COLO829 (cell line): ENCODE measurements around the gene PRR13.
A peak's percentile ranks its signal among the peaks of the same experiment; 100 is the strongest.
"Not testable (repeated sequence)": the region's sequence is repeated elsewhere in the genome, so short reads cannot be mapped to it uniquely, and the experiment has no call there.

Experiments
- DNase-seq: peaks from one replicate; pipeline ENCODE4 v3.0.0; 2012; ENCODE audit warnings: low spot score

PRR13 gene

DNA sequence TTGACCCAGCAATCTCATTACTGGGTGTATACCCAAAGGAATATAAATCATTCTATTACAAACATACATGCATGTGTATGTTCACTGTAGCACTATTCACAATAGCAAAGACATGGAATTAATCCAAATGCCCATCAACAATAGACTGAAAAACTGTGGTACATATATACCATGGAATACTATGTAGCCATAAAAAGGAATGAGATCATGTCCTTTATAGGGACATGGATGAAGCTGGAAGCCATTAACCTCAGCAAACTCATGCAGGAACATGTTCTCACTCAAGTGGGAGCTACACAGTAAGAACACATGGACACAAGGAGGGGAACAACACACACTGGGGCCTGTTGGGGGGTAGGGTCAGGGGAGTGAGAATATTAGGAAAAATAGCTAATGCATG is 2.0 kb upstream of the PRR13 start:
- DNase-seq: not testable (repeated sequence)

DNA sequence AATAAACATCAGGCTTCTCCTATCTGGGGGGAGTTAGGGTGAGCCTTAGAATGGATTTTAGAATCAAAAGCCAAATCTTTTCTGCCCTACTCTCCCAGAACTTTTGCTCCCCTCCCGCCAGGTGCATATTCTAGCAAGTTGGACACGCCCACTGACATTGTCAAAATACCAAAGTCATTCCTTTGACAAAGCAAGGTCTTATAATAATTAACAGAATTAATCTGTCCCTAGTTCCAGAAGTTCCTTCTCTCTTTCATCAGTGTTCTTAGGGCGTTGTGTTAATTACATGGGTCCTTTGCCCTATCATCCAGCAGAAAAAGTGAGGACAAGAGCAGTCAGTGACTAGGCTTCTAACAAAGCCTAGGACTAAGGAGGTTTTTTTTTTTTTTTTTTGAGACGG is 2.4 kb downstream of the PRR13 start:
- DNase-seq: no peak

DNA sequence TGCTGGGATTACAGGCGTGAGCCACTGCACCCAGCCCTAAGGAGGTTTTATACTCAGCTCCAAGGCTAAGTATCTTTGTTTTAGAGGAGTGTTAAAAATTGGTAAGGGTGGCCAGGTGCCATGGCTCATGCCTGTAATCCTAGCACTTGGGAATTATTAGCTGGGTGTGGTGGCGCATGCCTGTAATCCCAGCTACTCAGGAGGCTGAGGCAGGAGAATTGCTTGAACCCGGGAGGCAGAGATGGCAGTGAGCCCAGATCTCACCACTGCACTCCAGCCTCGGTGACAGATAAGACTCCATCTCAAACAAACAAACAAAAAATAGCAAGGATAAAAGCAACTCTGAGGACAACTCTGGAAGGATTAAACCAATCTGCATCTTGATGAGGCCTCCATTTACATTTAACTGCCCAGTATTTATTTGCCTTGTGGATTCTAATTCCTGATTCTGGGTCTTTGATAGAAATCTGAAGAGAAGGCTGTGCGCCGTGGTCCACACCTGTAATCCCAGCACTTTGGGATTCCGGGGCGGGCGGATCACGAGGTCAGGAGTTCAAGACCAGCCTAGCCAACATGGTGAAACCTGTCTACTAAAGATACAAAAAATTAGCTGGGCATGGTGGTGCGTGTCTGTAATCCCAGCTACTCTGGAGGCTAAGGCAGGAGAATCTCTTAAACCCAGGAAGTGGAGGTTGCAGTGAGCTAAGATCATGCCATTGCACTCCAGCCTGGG is 3.2 kb downstream of the PRR13 start:
- DNase-seq: not testable (repeated sequence)

DNA sequence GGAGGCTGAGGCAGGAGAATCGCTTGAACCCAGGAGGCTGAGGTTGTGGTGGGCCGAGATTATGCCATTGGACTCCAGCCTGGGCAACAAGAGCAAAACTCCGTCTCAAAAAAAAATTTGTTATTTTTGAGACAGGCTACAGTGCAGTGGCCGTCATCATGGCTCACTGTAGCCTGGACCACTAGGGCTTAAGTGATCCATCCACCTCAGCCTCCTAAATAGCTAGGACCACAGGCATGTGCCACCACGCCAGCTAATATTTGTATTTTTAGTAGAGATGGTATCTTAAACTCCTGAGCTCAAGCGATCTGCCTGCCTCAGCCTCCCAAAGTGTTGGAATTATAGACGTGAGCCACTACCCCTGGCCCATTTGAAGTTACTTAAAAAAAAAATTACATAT is 9.4 kb downstream of the PRR13 start:
- no peak for DNase-seq

DNA sequence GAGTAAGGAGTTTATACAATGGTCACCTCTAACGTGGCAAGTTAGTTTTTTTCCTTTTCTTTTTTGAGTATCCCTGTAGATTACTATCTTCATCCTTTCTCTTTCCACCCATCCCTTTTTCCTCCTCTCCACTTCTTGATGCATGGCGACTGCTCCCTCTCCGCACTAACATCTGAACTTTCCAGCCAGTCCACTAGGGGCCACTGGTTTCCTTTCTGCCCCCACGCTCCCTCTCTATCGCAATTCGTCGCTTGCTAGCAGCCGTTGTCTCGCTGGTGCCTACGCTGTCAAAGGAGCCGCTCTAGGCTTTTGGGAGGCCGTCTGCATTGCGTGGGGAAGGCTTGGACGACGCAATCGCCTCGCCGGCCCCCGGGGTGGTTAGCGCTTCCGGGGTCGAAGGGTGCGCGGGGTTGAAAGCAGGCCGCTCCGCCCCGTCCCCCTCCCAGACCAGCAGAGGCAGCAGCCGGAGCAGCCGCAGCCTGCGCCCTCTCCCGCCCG is 10.2 kb downstream of the PRR13 start, which contains the start of gene PCBP2:
PCBP2 (plus strand) TSS at position 442 of the 498 bp plus-strand sequence. CDS start 2,699 bp downstream, outside the sequence.
- peak; percentile 97 for DNase-seq

DNA sequence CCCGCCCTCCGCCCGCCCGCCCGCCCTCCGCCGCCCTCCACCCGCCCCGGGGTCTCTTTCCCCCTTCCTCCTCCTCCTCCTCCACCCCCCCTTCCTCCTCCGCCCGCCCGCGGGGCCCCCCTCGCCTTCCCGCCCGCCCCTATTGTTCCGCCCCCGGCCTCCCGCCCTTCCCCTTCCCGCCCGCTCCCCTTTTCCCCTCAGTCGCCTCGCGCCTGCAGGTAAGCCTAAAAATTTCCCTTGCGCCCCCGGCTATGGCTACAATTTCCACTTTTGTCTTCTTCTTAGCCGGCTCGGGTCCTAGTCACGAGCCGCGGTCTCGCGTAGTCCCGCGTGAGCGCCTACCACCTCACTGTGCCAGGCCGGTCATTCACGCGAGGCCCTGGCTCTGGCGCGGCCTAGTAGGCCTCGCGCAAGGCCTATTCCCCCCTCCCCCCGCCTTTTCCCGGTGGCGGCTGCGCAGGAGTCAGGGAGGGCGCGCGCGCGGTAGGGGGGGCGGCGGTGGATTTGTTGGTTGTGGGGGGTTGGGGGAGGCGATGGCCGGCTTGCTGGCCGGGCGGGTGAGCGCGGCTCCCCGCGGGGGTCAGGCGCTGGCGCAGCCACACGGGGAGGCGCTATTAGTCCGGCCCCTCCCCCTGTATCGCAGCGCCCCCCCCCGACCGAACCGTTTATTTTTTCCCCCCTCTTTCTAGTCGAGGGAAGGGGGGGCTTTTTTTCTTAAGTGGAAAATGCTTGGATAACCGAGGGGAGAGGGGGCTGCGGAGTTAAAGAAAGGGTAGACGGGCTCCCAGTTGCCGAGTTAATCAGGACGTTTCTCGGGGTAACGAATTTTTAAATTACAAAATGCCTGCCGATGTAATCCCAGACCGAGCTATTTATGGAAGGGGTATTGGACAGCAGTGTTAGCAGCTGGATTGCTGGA is 10.9 kb downstream of the PRR13 start:
- DNase-seq: peak; percentile 68

DNA sequence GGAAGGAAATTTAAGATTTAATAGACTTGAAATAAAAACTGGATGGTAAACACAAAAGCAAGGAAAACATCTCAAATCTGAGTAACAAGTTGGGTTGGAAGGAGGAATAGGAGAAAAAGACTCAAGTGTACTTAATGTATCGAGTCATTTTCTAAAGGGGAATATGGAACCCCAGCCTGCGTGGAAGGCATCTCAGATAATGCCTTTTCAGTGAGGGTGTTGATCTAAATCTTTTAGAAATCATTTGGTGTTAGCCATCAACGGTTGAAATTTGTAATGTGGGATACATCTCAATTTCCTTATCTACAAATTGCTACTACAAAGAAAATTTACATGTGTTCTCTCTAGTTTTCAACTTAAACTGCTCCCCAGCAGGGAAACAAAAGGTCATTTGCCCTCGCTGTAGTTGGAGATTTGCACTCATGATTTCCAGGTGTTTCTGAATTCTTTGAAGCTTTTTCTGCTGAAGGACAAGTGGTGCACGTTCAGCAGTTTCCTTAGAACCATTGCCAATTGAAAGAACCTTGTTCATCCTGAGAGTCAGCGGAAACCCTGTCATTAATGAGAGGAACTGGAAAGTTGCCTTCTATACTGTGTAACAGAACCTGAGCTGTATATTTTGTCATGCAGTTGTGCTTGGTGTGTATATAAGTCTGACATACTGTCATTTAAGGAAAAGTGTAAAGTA is 12.6 kb downstream of the PRR13 start:
- DNase-seq: no peak

DNA sequence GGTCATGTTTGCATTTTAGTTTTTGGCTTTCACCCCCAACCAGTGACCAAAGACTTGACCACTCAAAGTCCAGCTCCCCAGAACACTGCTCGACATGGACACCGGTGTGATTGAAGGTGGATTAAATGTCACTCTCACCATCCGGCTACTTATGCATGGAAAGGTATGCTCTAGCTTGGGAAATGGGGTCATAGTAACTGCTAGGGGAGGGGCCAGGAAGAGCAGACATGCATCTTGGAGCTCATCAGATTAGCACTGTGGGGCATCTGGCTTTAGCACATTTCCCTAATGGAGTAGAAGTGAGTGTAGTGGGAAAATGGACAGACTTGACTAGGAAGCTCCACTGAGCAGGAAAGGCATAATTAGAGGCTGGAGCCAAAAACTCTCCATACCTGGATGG is 13.2 kb downstream of the PRR13 start:
- no peak for DNase-seq

DNA sequence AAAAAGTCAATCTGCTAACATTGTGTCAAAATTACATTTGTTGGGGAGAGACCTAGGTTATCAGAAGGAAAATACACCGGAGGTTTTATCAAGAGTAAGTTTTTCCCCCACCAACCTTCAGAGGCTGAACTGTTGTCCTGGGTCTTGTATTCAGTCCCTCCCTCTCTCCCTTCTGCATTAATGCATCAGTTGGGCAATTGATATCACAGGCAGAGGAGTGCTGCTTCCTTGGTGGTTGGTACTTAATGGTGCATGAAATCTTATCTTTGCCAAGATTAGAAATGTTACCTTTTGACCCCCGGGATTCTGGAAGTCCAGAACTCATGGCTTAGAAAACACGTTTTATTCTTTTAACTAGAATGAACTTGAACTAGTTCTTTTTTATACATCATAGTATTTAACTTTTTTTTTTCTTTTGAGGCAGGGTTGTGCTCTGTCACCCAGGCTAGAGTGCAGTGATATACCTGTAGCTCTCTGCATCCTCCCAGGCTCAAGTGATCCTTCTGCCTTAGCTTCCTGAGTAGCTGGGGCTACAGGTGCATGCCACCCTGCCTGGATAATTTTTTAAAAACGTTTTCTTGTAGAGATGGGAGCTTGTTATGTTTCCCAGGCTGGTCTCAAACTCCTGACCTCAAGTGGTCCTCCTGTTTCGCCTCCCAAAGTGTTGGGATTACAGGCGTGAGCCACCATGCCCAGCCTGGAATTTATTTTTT is 15.3 kb downstream of the PRR13 start:
- no peak for DNase-seq

DNA sequence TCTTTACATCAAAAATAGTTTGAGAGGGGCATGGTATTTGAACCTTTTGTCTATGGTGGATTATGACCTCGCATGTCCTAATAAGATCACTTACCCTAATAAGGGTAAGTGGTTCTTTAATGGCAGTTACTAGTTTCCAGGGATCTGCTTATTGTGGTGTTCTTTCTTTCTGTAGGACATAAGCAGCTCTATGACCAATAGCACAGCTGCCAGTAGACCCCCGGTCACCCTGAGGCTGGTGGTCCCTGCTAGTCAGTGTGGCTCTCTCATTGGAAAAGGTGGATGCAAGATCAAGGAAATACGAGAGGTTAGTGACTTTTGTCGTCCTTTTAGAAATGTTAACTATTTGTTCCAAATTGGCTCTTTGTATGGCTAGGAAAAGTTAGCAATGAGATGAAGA is 17.6 kb downstream of the PRR13 start:
- no peak for DNase-seq

DNA sequence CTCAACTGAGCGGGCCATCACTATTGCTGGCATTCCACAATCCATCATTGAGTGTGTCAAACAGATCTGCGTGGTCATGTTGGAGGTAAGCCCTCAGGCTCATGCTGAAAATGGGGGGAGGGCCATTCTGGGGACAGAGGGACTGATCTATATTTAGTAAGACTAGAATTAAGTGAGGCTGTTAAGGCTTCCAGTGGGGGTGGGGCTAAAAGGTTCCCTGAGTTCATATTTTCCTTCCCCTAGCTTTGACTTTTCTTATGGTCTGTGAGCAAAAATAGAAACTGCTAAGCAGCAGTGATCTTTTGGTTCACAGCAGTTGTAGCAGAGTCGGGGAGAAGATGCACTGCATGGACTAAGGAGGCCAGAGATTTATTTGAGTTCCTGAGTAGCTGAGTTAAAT is 19.5 kb downstream of the PRR13 start:
- no peak for DNase-seq

DNA sequence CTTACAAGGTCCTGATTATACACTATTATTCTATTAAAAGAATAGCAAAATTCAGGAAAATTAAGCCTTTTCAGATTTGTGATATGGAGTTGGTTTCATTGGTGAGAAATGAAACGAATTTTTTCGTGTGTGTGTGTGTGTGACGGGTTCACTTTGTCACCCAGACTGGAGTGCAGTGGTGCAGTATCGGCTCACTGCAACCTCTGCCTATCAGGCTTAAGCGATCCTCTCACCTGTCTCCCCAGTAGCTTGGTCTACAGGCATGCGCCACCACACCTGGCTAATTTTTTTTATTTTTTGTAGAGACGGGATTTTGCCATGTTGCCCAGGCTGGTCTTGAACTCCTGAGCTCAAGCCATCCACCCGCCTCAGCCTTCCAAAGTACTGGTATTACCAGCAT is 20.1 kb downstream of the PRR13 start:
- no peak for DNase-seq

DNA sequence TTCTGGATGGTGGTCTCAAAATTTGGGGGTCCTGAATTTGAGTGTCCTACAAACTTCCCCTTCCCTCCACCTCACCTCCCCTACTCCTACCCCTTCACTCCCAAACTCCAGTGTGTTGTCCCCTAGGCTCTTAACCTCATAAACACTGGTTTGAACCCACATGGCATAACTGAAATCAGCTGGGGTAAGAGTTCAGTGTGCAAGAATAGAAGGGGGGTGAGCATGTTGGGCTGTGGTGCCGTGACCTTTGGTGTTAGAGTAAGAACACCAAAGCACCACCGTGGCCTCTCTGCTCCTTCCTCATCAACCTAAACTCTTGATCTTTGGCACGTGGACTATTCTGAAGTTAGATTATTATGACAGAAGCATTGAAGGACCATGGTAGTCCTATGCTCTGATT is 21.4 kb downstream of the PRR13 start:
- no peak for DNase-seq

DNA sequence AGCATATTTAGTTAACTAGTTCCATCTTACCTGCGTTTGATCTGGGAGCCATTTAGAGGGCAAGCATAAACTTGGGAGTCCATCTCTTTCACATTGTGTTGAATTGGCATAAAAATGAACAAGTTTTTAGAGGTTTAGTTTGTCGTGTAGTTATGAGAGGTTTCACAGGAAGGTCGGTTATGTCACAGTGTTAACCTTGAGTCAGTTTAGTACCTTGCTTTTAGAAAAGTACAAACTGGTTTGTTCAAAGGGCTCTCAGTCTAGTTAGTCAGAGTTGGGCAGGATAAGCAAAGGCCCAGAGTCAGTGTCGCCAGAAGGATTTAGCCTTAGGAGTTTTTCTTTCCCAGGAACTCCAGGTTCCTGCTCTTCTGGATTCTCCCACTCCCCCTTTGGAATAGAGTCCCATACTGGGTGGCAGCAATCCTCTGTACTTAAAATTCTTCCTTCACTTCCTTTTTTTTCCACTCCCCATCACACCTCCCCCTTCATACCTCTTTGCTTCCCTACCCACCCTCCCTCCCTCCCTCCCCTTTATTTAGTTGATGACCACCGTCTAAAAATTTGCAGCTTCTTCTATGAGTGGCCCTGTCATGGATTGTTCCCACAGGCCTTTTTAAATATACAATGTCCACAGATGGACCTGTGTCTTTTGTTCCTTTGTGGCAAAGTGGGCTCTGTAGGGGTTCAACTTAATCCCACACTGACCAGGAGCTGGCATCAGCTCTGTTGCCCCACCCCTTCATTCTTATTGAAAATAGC is 22.4 kb downstream of the PRR13 start:
- no peak for DNase-seq

DNA sequence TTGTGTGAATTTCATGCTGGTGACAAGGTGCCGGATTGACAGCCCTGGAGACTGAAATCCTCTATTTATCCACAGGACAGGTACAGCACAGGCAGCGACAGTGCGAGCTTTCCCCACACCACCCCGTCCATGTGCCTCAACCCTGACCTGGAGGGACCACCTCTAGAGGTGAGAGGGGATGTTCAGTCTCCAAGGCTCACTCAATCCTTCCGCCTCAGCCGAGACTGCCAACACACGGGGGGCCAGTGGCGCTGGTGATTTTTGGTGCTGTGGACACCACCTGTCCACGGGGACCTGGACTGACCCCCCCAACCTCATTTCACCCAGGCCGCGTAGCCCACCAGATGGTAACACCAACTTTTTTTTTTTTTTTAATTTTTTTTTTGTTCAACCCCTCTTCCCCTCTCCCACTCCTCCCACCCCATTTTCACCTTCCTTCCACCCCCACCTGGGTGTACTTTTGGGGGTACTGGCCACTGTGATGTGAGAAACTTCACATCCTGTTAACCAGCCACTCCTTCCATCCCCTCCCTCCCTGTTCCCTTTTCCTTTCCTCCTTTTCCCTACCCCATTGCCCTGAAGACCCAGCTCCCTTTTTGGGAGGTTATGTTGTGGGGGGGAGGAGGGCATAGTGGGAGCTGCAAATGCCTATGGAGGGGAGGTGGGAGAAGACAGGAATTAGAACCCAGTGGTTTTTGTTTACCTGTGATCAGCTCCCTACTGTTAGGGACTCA is 23.3 kb downstream of the PRR13 start:
- no peak for DNase-seq

DNA sequence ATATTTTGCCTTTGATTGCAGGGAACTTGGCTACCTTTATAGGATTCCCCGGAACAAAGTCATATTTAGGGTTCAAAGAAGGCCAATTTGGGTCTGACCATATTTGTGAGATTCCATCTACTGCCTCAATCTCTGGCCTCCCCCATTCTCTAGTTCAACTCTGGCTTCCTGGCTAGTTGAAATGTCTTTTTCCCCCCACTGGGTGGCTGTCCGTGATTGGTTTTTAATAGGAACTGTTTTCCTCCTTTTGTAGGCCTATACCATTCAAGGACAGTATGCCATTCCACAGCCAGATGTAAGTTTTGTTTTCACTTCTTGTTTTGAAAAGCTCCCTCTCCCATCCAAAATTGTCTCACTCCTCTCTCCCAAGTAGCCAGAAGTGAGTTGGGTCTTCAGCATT is 24.1 kb downstream of the PRR13 start:
- no peak for DNase-seq

DNA sequence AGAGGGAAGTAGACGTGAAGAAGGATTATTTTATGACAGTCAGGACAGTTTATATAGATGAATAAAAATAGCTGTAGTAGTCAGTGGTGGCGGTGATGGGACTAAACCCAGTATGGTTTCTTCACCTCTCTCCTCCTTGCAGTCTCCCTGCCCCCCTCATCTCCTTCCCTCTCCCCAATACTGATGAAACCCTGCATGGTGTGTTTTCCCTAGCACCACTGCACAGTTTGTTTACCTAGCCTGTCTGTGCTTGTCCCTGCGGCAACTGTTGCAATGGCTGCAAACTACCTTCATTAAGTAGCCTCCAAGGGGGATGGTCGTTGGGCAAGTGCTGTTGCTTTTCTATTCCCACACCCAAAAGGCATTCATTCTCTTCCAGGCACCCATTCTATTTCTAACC is 25.1 kb downstream of the PRR13 start:
- no peak for DNase-seq

DNA sequence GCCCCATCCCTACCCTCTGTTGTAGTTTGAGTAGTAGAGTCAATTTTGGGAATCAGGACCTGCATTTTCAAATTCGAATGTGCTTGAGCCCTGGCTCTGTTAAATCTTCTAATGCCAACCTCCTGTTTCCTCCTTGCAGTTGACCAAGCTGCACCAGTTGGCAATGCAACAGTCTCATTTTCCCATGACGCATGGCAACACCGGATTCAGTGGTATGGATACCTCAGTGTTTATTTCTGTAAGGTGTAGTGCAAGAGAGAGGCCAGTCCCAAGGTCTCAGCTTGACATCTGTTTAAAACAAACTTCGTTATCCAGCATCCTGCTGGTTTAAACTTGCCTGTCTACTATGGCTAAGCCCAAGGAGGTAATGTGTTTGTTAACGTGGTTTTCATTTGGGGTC is 25.5 kb downstream of the PRR13 start:
- DNase-seq: no peak

DNA sequence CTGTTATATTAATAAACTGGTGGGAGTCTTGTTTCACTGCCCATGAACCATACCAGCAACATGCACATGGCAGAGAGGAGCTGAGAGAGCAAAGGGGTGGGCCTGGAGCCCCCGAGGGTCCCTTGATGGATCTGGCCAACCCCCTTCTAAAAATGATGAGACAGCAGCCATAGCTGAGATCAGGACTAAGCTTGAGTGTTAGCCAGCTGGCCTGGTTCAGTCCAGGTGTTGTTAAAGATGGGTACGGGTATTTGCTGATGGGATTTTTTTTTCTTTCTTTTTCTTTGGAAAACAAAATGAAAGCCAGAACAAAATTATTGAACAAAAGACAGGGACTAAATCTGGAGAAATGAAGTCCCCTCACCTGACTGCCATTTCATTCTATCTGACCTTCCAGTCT is 26.3 kb downstream of the PRR13 start:
- DNase-seq: no peak

DNA sequence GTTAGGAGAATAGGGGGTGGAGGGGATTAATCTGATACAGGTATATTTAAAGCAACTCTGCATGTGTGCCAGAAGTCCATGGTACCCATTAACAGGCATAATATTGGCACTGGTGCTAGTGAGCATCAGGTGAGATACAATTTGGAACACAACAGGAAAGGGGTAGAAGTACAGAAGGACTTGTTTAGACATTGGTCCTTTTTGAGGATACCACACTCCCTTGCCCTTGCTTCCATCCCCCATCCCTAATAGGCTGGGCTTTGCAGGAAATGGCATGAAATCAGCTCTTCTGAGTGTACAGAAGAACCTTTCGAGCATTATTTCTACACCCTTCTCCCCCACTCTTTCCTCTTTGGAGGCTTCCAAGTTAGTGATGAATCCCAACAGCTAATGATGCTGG is 26.7 kb downstream of the PRR13 start:
- DNase-seq: no peak
